ENCODE measurements around the gene TOR1AIP1.

TOR1AIP1 gene

GRCh38 chr1:179889589-179889988 is 7.5 kb downstream of the TOR1AIP1 start:
- TF ChIP-seq CTCF (IDR thresholded peaks at IDR 0.05; ENCODE audit: poor library complexity, severe bottlenecking), result no peak
- no peaks in the 10 kb centered on the region for H3K27me3 ChIP-seq (ENCODE audit: insufficient read depth, poor library complexity, severe bottlenecking)
- H3K9me3 ChIP-seq (ENCODE audit: severe bottlenecking), result no peaks in the 10 kb centered on the region
- peaks cover 77% of the 10 kb centered on the region for H3K36me3 ChIP-seq (ENCODE audit: low read depth)
- no peak overlapping the region for H3K4me3 ChIP-seq (ENCODE audit: severe bottlenecking)
- no peaks in the 10 kb centered on the region for H3K4me1 ChIP-seq (ENCODE audit: insufficient read depth, poor library complexity, severe bottlenecking)
- DNase-seq (ENCODE audit: low spot score), result no peak
- ATAC-seq (ENCODE audit: low read depth), result no peak
- no peak overlapping the region for H3K27ac ChIP-seq (ENCODE audit: poor library complexity, severe bottlenecking)

- no peaks in the 10 kb centered on the region for H3K4me1 ChIP-seq (ENCODE audit: insufficient read depth, poor library complexity, severe bottlenecking)
- no peaks in the 10 kb centered on the region for H3K9me3 ChIP-seq (ENCODE audit: severe bottlenecking)
- no peak overlapping the region for H3K27ac ChIP-seq (ENCODE audit: poor library complexity, severe bottlenecking)
- H3K36me3 ChIP-seq (ENCODE audit: low read depth), result peaks cover 78% of the 10 kb centered on the region
- ATAC-seq (ENCODE audit: low read depth) (no peak), DNase-seq (ENCODE audit: low spot score) (no peak)
- H3K27me3 ChIP-seq (ENCODE audit: insufficient read depth, poor library complexity, severe bottlenecking), result no peaks in the 10 kb centered on the region
- H3K4me3 ChIP-seq (ENCODE audit: severe bottlenecking), result no peak overlapping the region
- TF ChIP-seq CTCF (IDR thresholded peaks at IDR 0.05; ENCODE audit: poor library complexity, severe bottlenecking), result no peak
Observed at GRCh38 chr1:179910934-179911333, 28.8 kb downstream of the TOR1AIP1 start.

GRCh38 chr1:179911812-179912211 is 29.7 kb downstream of the TOR1AIP1 start:
- no peaks in the 10 kb centered on the region for H3K9me3 ChIP-seq (ENCODE audit: severe bottlenecking)
- no peak for TF ChIP-seq CTCF (IDR thresholded peaks at IDR 0.05; ENCODE audit: poor library complexity, severe bottlenecking)
- no peaks in the 10 kb centered on the region for H3K27me3 ChIP-seq (ENCODE audit: insufficient read depth, poor library complexity, severe bottlenecking)
- H3K4me1 ChIP-seq (ENCODE audit: insufficient read depth, poor library complexity, severe bottlenecking), result no peaks in the 10 kb centered on the region
- ATAC-seq (ENCODE audit: low read depth) (no peak), DNase-seq (ENCODE audit: low spot score) (no peak)
- H3K27ac ChIP-seq (ENCODE audit: poor library complexity, severe bottlenecking), result no peak overlapping the region
- H3K4me3 ChIP-seq (ENCODE audit: severe bottlenecking), result no peak overlapping the region
- H3K36me3 ChIP-seq (ENCODE audit: low read depth), result peaks cover 79% of the 10 kb centered on the region

- H3K36me3 ChIP-seq (ENCODE audit: low read depth), result peaks cover 63% of the 10 kb centered on the region
- TF ChIP-seq CTCF (IDR thresholded peaks at IDR 0.05; ENCODE audit: poor library complexity, severe bottlenecking), result no peak
- H3K4me3 ChIP-seq (ENCODE audit: severe bottlenecking), result no peak overlapping the region
- ATAC-seq (ENCODE audit: low read depth) (no peak), DNase-seq (ENCODE audit: low spot score) (no peak)
- no peaks in the 10 kb centered on the region for H3K27me3 ChIP-seq (ENCODE audit: insufficient read depth, poor library complexity, severe bottlenecking)
- H3K27ac ChIP-seq (ENCODE audit: poor library complexity, severe bottlenecking), result no peak overlapping the region
- no peaks in the 10 kb centered on the region for H3K4me1 ChIP-seq (ENCODE audit: insufficient read depth, poor library complexity, severe bottlenecking)
- H3K9me3 ChIP-seq (ENCODE audit: severe bottlenecking), result no peaks in the 10 kb centered on the region
Observed at GRCh38 chr1:179917601-179918429, 35.7 kb downstream of the TOR1AIP1 start.

- TF ChIP-seq CTCF (IDR thresholded peaks at IDR 0.05; ENCODE audit: poor library complexity, severe bottlenecking), result no peak
- Histone ChIP-seq H3K4me3 (ENCODE audit: severe bottlenecking) (no peak overlapping the region), H3K27me3 (ENCODE audit: insufficient read depth, poor library complexity, severe bottlenecking) (no peaks in the 10 kb centered on the region), H3K9me3 (ENCODE audit: severe bottlenecking) (no peaks in the 10 kb centered on the region), H3K4me1 (ENCODE audit: insufficient read depth, poor library complexity, severe bottlenecking) (peaks cover 7% of the 10 kb centered on the region), H3K36me3 (ENCODE audit: low read depth) (peaks cover 30% of the 10 kb centered on the region), H3K27ac (ENCODE audit: poor library complexity, severe bottlenecking) (no peak overlapping the region)
- ATAC-seq (ENCODE audit: low read depth) (no peak), DNase-seq (ENCODE audit: low spot score) (no peak)
Observed at GRCh38 chr1:179921472-179921871, 39.4 kb downstream of the TOR1AIP1 start.

All from RWPE2 (cell line).